SKM-1 (cell line): Measurements from ENCODE around the gene MEIS2.

ENCODE experiments used
- DNase-seq: peaks from one replicate; lab custom pipeline; 2025; ENCODE audit not compliant: unreplicated experiment; lab: John Stamatoyannopoulos, UW

MEIS2 gene

DNA sequence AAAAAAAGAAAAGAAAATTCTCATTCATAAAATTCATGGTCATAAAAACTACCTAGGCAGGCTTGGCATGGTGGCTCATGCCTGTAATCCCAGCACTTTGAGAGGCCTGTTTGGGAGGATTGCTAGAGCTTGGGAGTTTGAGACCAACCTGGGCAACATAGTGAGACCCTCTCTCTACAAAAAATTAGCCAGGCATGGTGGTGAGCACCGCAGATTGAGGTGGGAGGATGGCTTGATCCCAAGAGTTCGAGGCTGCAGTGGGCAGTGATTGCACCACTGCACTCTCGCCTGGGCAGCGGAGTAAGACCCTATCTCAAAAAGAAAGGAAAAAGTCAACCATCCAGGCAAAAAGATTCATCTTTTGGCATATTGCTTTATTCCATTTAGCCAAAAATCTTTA lies 58.5 kb downstream of the MEIS2 start:
- DNase-seq, result no peak

DNA sequence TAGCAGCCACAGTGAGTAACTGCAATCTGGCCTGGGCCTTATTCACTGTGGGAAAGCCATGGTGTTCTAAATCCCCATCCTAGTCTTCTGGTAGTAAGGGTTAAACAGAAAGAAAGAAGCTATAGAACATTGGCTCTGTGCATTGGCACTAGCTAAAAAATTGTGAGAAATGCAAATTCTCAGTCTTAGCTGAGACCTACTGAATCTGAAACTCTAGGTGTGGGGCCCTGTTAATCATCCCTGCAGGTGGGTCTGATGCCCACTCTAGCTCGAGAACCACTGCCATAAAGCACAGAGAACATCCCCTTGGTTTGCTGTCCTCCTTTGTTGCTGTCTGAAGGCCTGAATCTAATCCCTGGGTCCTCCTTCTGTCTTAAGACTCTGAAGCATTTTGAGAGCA lies 59.3 kb downstream of the MEIS2 start:
- DNase-seq, result no peak

DNA sequence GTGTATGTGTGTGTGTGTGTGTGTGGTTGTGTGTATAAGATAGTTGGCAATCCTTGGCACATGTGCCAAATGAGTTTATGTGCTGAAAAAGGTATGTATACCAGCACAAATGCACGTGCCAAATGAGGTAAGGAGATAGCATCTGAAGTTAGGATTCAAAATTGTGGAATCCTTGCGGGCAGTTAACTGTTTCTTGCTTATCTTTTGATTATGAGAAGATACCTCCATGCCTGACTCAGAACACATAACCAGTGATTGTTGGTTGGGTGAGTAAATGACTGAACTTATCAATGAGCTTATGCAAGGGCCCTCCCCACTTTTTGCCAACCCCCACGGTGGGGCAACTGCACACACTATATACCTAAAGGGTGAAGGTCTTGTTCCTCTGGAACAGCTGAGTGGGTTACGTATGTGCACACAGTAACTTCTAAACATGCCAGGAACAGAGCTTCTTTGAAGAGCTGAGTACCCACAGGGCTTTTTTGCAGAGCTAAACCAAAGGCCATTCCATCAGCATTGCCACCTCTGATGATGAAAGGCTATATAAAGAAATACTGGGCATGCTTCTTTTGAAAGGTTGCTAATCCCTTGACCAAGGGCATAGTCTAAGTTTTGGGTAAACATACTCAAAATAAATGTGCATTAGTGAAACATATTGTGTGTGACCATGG lies 60.1 kb downstream of the MEIS2 start:
- no peak for DNase-seq

DNA sequence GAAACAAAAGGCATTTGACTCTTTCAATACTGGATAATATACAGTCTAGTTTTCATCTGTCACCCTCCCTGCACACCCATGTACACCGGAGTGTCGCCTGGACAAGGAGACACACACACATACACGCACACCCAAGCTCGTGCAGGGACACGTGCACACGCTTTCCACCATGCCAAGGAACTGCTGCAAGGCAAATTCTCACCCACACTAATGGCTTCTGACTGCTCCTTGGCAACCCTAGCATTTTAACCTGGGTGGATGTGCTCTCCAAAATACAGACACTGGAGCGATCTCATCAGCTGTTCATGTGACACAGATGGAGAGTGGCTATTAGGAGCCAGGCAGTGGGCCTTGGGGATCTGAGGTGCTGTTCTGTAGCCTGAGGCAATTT lies 61.6 kb downstream of the MEIS2 start:
- DNase-seq, result no peak

DNA sequence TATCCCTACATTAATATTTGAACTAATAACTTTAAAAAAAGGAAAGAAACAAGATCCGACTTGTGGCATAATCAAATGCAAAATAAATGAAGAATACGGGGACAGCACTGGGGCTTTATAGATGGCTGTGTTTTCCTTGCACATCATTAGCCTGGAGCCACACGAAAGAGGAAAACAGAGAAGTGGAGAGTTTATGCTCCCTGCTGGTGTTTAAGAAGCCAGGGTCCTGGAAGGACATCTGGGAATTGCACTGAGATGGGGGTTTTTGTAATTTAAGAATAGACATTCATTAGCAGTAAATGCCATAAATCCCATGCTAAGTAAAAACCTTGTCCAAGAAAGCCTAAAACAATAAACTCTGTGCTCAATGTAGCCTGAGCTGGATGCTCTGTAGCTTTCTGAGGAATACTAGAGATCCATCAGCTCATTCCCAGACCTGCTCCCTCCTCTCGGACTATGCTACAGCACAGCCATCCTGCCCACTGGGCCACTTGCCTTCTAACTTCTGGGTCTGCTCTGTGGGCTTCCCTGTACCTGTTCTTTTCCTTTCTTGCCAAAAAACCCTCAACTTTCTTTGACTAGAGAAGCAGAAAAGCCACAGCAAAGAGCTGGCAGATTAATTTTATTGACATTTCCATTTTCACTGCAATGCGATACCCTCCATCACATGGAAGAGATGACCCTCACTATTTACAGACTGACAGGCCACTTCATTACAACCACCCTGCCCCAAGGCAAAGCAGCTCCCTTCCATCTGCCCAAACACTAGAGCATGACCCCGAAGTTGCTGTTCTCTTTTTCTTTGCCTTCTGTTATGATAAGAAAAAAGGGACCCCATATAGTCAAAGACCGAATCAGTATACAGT lies 62.3 kb downstream of the MEIS2 start:
- DNase-seq, result no peak

DNA sequence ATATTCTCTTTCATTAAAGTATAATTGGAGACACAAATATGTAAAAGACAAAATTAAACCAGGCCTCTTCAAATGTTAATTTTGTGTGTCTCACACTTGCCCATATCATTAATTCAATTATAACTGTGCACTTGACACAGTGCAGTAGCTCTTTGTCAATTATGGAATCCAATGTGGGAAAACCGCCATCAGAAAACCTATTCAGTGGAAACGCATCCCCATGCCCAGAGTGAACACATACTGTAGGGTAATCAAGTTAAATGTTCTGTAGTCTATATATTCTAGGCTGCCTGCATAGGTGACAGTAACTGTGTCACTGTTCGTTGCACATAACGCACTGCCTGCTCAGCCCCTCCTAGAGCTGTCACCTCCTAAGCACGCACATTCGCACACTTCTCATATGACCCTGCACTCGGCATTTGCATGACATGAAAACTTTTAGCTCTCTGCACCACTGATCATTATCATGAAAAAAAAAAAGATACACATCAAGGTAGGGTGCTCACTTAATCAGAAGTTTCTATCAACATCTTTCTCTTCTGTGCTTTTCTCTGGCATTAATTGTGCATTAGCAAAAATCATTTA lies 63.2 kb downstream of the MEIS2 start:
- DNase-seq, result no peak

DNA sequence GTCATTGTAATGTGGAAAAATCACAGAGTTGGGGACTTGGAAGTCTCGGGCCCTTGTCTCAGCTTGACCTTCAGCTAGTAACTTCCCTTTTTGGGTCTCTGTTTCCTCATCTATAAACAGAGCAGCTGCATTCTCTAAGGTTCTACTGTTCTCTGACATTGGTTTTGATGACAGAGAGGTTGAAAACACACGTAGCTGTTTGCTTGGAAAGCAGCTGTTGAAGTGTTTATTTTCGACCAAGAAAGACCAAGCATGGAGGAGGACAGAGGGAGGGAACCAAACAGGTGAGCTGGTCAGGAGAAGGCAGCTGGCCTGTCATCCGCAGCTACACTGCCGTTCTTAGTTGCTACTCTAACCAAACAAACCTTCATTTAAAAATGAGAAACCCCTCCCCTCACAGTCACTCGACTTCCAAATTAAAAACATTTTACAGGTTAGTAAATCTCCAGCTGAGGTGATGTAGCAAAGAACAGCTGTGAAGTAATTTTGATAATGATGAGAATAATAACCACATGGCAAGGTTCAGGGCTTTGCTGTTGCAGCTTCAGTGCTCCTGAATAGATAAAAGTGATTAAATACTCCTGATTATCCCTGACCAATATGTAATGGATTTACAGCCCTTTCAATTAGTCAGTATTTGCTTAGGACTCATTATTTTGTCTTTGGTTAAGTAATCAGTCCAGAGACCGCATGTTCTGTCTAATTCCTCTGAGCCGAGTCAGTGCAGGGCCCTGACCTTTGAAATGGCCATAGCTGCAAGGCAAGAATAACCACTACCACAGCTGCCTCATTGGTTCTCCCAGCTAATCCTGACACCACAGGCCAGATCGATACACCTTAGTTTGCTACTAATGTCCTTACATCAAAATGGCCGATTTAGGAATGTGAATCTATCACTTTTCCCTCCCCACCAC lies 65.3 kb downstream of the MEIS2 start:
- DNase-seq, result no peak

DNA sequence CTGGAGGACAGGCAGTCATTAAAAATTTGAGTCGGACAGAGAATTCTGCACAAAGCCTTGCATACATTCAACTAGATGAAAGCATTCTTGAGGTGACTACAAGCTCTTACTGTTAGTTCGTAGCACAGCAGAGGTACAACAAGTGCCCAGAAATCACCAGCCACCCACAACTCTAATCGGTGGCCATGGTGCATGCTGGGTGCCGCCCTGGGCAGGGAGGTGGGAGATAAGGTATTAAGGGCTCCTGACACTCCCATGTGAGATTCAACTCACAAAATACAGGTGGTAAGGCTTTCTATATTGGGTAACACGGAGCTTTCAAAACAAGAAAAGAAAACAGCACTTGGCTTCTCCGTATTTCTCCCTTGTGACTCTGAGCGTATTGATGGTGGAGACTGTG lies 66.0 kb downstream of the MEIS2 start:
- no peak for DNase-seq

DNA sequence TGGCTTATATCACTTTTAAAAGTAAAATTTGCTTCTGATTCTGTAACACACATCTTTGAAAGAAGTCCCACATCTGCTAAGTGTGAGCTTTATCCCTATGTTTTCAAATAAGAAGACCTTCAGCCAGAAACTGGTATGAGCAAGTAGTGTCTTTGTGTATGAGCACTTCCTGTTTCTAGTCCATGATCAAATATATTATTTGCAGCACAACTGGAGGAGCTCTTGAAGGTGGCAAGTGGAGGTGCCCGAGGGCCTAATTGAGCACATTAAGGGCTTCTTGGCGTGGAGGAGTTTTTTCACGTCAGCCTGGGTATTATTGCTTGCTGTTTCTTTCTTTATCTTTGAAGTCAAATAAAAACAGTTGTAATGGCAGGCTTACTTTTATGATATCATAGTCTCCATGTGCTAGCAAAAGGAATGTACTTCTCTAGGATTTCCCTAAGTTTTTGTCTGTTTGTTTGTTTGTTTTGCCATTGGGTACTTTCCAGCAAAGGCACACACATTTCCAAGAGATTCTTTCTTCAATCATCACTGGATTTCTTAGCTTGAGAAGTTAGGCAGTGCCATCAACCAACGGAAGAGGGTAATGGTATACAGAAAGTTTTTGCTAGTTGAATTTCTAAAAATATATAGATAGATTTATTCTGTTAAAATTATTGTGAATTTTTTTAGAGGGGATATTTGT lies 68.1 kb downstream of the MEIS2 start:
- no peak for DNase-seq

DNA sequence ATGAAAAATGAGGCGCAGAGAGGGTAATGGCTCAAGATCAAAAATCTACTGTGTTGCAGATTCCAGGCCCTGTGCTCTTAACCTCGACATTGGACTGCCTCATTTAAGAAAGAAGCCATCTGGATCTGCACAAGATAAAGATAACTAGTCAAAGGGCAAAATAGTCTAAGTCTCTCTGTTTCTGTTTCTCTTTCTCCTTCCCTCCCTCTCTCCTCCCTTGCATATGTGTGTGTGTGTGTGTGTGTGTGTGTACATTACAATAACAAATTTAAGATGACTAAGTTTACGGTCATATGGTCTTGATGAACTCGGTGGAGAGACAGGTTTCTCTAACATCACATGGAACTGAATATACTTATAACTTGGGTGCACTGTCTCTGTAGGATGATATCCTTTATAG lies 69.2 kb downstream of the MEIS2 start:
- no peak for DNase-seq

DNA sequence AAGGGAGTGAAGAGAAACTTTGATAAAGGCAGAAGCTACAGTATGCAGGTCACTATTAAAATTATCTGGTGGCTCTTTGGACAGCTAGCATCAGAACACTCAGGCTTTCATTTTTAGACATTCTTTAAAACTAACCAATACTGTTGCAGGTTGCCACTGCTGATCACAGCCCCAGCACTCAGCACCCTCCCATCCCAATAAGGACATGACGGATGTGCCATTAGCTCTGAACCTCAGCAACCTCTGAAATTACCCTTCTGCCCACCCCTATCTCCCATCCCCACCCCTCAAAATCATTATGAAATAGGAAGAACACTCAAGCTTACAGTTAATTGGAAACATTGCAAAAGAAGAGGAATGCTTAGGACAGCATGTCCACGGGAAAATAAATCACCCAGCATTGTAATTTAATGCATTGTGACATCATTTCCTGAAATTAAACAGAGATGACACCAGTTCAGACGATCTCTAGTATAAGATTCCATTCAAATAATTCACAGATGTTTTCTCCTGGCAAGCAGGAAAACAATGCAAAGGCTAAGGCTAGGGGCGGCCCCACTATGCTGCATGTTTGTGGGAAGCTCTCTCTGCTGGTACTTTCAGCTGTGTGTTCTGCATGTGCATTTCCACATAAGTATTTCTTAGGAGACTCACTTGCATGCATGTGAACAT lies 71.6 kb downstream of the MEIS2 start:
- DNase-seq, result no peak

DNA sequence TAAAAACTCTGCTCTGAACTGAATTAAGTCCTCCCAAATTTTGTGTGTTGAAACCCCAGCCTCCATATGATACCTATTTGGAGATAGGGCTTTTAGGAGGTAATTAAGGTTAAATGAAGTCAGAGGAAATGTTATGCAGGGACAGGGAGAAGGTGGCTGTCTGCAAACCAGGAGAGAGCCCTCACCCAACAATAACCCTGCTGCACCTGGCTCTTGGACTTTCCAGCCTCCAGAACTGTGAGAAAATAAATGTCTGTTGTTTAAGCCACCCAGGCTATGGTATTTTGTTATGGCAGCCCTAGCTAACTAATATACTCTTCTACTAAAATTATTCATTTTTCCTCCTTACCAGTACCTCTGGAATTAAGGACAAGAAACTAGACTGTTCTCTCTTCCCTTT lies 79.5 kb downstream of the MEIS2 start:
- DNase-seq, result no peak

DNA sequence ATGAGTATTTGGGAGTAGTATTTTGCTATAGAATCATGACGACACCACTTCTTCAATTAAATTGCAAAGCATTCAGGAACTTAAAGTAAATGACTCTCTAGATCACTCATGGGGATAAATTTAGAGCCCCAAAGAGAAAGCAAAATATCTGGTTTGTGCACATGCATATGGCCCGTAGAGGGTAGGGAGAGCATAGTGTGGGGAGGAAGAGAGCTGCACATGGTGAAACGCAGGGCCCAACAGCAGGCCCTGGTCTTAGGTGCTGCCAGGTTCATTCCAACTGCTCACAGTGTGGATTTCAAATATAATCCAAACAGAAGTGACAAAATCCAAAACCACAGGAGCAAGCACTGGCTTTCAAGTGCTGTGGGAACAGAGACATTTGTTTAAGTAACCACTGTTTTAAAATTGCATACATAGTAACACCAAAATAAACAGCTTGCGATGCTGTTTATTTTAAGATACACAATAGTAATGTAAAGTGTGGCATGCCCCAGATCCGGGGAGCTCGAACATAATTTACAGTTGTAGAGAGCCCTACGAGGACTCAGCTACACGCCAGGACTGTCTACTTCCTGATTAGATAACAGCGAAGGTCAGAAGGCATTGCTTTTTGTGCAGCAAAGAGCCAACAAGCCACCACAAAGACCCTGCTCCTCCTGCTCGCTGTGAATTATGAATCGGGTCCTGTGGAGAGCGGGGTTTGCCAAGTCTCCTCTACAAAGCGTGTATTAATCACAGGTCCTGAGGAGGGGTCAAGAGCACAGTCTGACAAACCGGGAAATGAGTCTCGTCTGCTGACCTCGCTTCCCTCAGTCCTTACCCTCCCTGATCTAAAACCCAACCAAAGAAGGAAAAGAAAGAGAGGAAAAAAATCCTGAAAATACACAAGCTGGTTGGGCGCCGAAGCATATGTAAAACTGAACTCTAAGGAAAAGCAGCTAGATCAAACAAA lies 80.6 kb downstream of the MEIS2 start:
- no peak for DNase-seq

DNA sequence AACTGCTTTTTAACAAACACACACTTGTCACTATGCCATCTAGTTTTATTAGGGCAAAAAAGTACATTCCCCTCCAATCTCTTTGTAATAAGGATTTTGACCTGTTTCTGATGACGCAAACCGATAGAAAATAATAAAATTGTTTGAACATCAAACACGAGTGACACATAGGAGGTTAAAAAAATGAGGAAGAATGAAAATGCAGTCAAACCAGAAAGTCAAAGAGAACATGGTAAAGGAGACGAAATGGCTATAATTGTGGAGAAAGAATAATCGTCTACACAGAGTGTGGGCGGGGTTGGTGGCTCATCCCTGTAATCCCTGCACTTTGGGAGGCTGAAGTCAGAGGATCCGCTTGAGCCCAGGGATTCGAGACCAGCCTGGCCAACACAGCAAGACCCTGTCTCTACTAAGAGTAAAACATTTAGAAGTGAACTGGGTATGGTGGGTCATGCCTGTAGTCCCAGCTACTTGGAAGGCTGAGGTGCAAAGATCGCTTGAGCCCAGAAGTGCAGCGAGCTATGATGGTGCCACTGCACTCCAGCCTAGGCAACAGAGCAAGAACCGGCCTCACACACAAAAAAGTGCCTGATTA lies 83.2 kb downstream of the MEIS2 start:
- no peak for DNase-seq

DNA sequence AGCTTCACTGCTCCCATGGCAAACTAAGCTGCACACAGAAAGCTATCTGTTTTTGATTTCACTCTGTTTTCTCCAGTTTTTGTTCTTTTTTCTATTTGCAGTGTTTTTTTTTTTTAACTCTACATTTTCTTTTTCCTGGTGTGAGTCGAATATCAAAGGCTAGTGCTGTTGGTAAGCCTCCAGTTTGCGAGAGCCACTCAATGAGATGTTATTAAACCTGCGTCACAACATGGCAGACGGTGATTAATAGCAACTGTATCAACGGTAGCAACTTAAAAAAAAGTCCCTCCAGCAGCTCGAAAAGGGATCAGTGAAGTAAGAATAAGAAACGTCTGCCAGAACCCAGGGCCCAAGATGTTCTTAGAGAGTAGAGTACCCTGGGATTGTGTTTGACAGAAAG lies 84.1 kb downstream of the MEIS2 start:
- no peak for DNase-seq

DNA sequence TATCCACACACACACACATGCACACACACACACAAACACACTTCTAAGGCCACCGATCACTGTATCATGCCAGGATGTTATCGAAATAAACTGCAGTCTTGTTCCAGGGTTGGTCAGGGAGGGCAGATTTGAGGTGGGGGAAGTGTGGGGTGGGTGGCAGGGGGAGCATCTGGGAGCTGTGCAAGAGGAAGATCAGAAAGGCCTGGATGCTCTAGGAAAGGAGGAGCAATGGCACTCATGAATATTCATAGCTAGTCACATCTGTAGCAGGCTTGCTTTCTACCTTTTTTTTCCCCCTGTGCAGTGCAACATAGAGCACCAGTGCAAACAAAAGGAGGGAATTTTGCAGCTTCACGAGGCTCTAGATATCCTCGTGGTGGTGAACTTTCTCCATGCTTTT lies 84.9 kb downstream of the MEIS2 start:
- no peak for DNase-seq

DNA sequence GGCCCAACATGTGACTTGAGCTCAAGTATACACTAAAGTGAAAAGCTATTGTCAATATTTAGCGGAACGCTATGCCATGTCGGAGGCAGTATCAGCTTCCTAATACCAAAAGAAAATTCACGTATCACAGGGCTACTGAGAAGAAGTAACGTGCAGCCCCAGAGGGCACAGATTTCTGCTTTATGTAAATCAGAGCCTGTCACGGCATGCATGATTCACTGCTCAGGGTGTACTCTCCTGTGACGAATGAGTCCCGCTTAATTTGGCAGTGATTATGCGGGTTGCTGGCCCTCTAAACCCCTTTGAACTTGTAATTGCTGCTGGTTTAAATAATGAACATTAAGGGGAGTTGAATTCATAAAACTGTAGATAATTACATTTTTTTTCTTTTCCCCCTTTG lies 85.3 kb downstream of the MEIS2 start:
- DNase-seq, result no peak

DNA sequence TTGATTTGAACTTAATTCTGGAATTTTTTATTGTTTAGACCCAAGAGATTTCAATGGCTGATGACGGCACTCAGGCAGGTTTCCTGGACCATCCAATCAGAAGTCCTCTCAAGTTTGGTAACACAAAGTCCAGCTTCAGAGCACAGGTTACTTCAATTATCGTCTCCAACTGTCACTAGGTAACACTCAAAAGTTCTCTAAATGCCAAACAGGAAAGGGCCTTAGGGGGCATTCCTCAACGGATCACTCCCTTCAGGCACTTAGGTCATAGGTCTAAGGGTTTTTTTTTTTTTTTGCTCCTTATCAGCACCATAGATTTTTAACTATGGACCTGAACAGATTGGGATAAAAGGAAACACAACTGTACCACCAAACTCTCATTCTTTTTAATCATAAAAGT lies 85.8 kb downstream of the MEIS2 start:
- DNase-seq, result no peak

DNA sequence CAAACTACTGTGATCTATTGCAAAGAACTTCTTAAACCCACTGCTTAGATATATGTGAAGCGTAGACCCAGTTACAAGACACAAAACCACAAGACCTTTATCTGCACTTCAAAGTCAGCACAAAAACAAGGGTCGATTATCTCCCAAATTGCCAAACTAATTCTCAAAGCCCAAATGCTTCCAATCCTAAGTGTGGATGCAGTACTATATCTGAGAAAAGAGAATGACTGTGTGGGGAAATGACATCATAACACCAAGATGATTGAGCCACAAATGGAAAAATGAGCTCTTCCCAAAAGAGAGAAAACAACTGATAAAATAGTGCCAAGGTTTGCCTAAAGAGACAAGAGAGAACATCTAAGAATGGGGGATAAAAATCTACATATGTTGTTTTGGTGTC lies 86.2 kb downstream of the MEIS2 start:
- no peak for DNase-seq
